GDM1 (cell line): ENCODE measurements around the gene CEPT1.

ENCODE experiments used
- DNase-seq: peaks from one replicate; lab custom pipeline; 2025; lab: John Stamatoyannopoulos, UW

CEPT1 gene

DNA sequence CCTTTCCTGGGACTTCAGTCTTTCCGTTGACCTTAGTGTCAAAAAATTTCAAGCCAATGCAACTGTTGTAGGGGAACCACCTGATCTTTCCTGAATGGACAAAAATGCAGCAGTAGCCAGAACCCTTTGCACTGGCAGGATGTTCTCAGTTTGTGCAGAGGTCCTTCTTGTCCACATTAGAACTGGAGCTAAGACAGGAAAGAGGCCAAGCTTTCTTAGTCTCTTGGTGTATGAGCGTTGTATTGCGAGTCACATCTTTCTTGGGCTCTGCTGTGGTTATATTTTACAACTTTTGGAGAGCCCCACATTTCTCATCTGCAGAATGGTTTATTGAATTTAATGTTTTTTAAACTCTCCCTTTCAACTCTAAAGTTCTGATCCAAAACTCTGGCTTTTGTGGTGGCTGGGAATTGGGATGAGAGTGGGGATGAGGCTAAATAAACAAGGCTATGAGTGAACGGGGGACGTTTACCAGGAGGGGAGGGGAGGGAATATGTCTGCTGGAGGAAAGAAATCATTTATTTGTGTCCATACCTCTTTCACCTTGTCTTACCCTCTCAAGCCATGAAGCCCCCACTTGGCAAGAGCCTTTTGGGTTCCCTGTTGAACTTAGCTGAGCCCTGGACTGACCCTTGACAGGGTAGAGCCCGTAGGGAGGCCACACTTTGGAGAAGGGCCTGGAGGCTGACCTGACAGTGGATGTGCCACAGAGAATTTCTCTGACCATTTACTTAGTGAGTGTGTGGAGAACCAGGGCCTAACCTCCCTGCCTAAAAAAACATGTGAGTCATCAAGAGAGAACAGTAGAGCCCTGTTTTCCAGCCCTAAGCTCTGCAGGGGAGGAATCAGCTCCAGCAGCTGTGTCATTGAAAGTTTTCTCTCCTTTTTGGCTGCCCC is 88.1 kb downstream of the CEPT1 start:
- no peak for DNase-seq

DNA sequence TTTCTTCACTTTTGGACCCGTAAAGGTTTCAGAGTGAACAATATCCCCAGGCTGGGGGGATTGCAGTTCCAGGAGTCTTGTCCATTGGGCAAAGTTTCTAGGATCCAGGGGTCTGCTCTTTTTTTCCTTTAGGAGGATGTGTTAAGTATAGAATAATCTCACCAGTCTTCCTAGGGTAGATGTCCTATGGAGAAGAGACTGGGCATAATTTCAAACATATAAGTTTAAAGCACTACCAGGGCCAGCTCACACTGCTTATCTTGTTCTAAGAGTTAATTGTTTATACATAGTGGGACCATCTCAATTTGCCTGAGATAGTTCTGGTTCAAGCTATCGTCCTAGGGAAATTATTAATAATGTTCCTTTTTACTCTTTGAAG is 88.7 kb downstream of the CEPT1 start:
- no peak for DNase-seq

DNA sequence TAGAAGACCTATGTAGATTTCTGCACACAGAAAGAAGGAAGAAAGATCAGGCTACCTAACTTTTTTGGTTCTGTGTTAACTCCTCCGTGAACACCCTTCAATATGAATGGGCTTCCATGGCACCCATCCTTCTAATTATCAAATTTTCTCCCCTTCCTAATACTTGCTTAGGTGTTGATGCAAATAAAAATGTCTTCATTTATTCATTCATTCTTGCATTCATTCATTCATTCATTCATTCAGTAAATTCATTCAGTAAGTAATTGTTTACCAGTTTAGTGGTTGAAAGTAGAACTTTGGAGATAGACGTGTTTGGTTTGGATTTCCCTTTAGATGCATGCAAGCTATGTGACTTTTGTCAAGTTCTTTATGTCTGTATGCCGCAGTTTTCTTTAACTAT is 92.1 kb downstream of the CEPT1 start:
- no peak for DNase-seq

DNA sequence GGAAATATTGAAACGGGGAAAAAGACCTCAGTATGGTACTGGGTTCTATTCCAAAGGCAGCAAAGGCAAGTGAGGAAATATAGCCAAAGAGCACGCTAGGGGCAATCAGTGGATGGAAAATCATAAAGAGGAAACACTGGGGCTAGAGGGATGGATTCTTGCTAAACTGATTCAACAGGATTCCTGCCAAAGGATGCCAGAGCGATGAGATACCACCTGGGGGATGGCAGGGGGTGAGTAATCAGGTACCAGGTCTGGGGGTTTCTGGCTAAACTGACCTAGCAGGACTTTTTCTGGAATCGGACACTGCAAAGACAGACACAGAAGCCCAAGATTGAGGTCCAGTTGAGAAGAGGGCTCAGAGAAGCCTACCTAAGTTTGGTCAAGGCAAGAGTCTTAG is 94.2 kb downstream of the CEPT1 start:
- no peak for DNase-seq
